Measurements from ENCODE around the gene ATG10.

ATG10 gene

DNA sequence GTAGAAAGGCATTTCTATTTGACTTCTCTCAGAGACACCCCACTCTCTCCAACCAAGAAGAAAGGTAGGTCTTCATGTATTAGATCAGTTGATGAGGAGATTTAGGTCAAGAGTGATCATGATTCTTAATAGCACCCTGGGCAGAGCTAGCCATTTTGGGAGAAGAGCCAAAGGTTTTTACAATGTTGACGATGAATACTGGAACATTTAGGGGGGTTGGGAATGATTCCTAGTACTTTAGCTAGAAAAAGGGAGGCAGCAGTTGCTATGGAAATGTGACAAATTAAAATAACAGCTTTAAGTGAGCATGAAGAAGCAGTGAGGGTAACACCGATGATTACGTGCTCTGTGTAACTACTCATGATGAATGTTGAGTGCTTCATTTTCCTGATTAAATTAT lies 315.8 kb downstream of the ATG10 start:
- DNase-seq, result no peak

DNA sequence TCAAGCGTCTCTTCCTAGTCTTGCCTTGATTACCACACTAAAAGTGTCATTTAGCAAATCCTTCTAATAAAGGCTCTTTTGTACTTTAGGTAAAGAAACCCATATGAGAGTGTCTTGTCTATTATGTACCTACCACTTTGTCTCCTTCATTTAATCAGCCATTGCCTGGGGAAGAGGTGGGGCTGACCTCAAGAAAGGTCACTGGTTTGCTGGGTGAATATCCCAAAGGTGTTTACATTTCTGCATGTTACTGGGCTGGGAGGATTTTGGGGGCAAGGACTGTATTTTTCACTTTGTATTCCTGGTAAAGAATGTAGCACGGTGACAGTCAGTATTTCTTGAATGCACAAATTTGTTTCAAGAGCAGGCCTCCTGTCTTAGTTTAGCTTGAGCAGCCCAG lies 318.2 kb downstream of the ATG10 start:
- DNase-seq, result no peak

DNA sequence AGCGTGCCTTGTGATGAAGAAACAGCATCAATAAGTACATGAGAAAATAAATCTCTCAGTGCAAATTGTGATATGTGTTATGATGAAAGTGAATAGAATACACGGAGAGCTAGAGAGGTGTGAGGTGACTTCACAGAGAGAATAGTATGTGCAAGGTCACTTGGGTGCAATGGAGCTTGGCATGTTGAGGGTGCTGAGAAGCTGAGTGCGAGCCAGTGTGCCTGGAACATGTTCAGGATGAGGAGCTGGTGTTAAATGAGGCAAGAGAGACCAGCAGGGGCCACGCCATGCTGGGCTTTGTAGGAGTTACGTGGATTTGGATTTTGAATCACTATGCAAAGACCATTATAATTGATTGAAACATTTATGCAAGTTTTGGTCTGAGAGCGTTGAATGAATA lies 319.1 kb downstream of the ATG10 start:
- no peak for DNase-seq

DNA sequence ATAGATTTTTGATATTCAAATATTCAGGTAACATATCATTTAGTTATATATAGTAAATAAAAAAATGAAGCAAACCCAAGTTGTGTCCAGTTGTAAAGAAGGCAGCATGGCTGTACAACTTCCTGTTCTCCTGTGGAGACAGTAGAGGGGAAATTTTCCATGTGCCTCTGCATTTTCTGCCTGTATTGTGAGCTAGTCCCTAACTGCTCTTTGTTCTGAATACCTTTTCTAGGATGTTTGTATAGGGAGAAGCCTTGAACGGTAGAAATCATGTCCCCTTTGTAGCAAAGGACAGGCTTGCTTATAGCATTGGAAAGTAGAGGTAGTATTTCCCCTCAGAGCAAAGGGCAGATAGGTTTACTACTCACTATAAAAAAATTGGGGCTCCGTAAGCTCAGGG lies 319.6 kb downstream of the ATG10 start:
- no peak for DNase-seq

DNA sequence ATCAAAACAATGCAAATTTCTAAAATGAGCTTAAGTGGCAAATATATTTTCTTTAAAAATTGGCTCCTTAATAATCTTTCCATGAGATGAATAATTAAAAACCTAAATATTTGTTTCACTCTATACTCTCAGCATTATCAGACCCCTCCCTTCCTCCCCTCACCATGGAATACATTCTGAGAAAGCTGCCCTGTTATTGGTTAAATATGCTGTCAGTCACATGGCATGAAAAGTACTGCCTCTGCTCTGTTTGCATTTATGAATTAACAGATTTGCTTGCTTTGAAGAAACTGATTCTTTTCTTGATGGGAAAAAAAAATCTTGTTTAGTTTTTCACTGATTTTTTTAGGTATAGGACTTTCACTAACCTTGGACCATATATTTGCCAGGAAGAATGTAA lies 323.3 kb downstream of the ATG10 start:
- DNase-seq, result no peak

DNA sequence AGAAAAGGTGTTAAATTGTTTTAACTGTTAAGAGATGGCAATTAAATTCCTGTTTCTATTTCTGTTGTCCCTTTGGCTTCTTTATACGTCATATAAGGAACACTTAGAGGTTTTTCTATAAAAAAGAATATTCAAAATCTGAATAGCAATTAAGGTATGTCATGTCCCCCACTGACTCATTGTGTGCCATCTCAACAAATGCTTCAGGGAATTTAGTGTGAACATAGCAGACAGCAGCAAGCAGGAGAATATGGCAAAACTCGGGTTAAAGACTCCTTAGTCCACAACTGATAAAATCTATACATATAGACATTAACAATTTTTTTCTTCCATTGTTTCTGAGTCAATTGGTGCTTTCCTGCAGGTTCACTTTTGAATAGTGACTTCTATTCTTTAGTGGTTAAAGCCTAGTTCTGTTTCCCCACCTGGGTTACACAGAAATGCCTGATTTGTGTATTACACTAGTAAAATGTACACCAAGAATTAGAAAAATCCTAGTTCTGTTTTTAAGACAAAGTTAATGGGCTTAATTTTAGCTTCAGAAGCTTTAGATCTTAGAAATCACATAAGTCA lies 324.2 kb downstream of the ATG10 start:
- DNase-seq, result no peak

DNA sequence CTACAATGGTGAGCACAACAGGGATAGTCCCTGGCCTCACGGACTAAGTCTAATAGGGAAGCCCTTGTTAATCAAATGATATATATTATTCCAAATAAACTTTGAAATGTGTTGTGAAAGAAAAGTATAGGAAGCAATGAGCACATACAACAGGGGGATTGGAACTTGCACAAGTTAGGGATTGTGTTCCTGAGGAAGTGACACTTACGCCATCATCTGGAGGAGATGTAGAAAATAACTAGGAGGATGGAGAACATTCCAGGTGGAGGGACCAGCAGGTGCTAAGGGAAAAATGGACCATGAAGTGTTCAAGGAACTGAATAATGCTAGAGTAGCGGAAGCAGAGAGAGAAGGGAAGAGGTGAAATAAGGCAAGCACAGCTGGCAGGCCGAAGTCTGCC lies 325.1 kb downstream of the ATG10 start:
- DNase-seq, result no peak

DNA sequence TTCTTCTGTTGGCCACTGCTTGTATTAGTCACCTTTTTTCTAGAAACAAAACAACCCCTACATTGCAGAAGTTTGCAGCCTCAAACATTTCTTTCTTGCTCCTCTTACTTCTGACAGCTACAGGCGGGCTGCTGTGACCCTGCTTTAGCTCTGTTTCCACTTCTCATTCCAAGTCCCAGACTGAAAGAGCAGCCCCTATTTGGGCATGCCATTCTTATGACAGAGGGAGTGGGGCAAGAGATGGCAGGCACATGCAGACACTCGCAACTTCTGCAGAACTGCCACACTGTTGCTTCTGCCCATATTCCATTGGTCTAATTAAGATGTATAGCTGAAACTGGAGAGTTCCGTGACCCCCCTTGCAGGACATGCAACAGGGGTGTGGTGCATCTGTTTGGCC lies 325.9 kb downstream of the ATG10 start:
- no peak for DNase-seq

DNA sequence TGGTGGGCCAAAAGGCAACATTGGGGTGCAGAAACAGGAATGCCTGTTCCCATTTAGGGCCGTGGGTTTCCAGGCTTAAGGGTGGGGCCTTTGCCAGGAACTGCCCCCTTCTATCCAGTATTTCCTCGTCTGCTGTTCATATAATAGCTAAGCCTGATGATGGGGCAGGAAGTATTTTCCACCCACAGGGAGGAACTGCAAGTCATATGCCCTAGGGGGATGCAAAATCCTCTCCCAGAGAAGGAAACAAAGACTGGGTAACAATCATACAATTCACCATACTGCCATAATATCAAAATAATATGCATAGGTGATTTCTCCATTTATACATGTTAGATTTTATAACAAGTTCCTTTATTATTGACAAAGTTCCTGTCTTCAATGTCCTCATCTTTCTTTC lies 326.8 kb downstream of the ATG10 start:
- DNase-seq, result no peak

DNA sequence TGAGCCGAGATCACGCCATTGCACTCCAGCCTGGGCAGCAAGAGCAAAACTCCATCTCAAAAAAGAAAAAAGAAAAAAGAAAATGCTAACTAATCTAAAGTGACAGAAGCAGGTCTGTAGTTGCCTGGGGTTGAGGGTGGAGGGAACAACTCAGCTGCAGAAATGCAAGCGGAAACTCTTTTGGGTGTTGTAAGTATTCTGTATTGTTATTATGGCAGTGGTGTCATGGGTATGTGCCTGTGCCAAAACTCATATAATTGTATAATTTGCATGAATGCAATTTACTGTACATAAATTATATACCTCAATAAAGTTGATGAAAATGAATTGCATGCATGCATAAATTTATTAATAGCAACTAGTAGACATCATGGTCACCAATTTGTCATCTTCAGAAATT lies 329.4 kb downstream of the ATG10 start:
- DNase-seq, result no peak

Data from NCI-H1436 (cell line).